ENCODE measurements around the gene SLC6A6. TPM values are rescaled to one million over a fixed set of nuclear protein-coding genes. Genes with fewer than 3 reads are reported as not detected.
A peak's percentile ranks its signal among the peaks of the same experiment; 100 is the strongest.

The SLC6A6 gene
- polyA plus RNA-seq, 1 of the 3 experiments (the other 2 are of a cell fraction) = 19.1 TPM

DNA sequence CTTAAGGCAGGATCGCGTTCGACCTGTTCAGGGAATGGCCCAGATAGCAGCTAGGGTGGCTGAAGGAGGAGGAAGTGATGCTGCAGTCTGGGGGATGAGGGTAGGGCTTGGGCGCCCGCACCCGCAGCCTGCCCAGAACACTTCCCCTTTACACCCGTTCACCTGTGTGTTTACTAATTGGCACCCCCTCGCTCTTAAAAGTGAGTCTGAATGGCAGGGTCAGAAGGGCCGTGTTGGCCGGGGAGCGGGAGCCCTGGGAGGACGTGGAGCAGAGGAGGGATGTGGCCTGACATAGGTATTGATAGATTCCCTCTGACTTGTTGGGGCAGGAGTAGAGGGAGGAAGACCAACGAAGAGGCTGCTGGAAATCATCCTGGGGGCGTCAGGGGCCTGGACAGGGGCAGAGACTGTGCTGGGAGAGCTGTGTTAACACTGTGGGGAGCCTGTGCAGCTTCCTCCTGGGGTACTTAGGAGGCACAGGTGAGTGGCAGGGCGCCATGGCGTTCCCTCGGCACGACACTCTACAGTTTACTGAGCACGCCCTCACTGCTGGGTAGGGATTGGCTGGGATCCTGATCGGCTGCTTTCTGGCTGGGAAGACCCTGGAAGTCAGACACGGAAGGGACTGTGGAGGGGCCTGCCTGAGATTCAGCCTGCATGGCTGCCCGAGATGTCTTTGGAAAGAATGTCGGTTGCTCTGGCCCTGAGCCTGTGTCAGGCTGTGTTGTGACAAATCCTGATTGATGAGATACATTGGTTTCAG is 51.7 kb downstream of the SLC6A6 start:
- peaks cover 17 to 24% of the 10 kb centered on the region in 2 experiments for H3K4me1 ChIP-seq (ENCODE audit: control insufficient read depth in 1 of 2, insufficient read depth in 2 of 2, low read depth in 1 of 2, low read length in 1 of 2)
- H3K9me2 ChIP-seq = no peaks in the 10 kb centered on the region
- no peaks in the 10 kb centered on the region for H3K27me3 ChIP-seq (ENCODE audit: insufficient read depth)
- H3K4me2 ChIP-seq = no peak overlapping the region
- no peak overlapping the region for H2AFZ ChIP-seq (ENCODE audit: low read depth)
- peak overlapping the region; percentile 16 to 97; a peak in 3 of 4 replicates for H3K27ac ChIP-seq (ENCODE audit: low read depth in 2 of 2, low read length in 1 of 2)
- ChIA-PET POLR2A (no interaction called here), CTCF (interaction anchor here (3.8 to 8.0 kb wide), 3 partner anchors 13 to 250 kb away, joined by 16 to 51 read pairs (median 34); no protein-coding TSS in a partner anchor)
- no peak for DNase-seq
- no peak overlapping the region for H3K9ac ChIP-seq
- H4K20me1 ChIP-seq (ENCODE audit: insufficient read depth) = no peaks in the 10 kb centered on the region; the same call in 1 of the 2 replicates
- no peaks in the 10 kb centered on the region for H3K79me2 ChIP-seq (ENCODE audit: insufficient read depth)
- peaks cover 27% of the 10 kb centered on the region for H3F3A ChIP-seq (replicated peaks; ENCODE audit: insufficient read depth)
- 85% methylated on average over 14 of the region's 23 CpGs for WGBS (ENCODE audit: low lambda C conversion rate)
- no peak overlapping the region for H3K4me3 ChIP-seq (ENCODE audit: low read depth in 2 of 2, low read length in 1 of 2)
- H3K36me3 ChIP-seq (replicated peaks in 1 of 2; ENCODE audit: control insufficient read depth in 1 of 2, insufficient read depth in 2 of 2, low read length in 1 of 2) = peaks cover 12 to 24% of the 10 kb centered on the region in 2 experiments
- H3K9me3 ChIP-seq = no peaks in the 10 kb centered on the region
- TF ChIP-seq RAD21 (IDR thresholded peaks at IDR 0.05; ENCODE audit: low read length) (no peak), JUND (IDR thresholded peaks at IDR 0.05) (no peak), MEF2A (IDR thresholded peaks at IDR 0.05; ENCODE audit: borderline replicate concordance, low read depth) (no peak), IRF3 (IDR thresholded peaks at IDR 0.05; ENCODE audit: low read depth, low read length) (no peak), GATA2 (CRISPR knock-in tag; IDR thresholded peaks at IDR 0.05) (no peak), ELF1 (IDR thresholded peaks at IDR 0.05) (no peak), EZH2phosphoT487 (IDR thresholded peaks at IDR 0.05; ENCODE audit: borderline replicate concordance, low read depth) (no peak), TEAD4 (IDR thresholded peaks at IDR 0.05; ENCODE audit: borderline replicate concordance, insufficient read depth) (no peak), EP300 (IDR thresholded peaks at IDR 0.05; ENCODE audit: borderline replicate concordance in 1 of 2, low read depth in 1 of 2, low read length in 1 of 2) (no peak), SIN3A (IDR thresholded peaks at IDR 0.05; ENCODE audit: borderline replicate concordance, low read depth, low read length) (no peak), YY1 (IDR thresholded peaks at IDR 0.05; ENCODE audit: low read depth) (no peak), RCOR1 (IDR thresholded peaks at IDR 0.05; ENCODE audit: low read length) (no peak), NRF1 (IDR thresholded peaks at IDR 0.05; ENCODE audit: low read depth, low read length) (no peak), FOXM1 (IDR thresholded peaks at IDR 0.05; ENCODE audit: low read depth) (no peak), RXRA (IDR thresholded peaks at IDR 0.05; ENCODE audit: borderline replicate concordance, low read depth) (no peak)
- TF ChIP-seq, protein P1, sequence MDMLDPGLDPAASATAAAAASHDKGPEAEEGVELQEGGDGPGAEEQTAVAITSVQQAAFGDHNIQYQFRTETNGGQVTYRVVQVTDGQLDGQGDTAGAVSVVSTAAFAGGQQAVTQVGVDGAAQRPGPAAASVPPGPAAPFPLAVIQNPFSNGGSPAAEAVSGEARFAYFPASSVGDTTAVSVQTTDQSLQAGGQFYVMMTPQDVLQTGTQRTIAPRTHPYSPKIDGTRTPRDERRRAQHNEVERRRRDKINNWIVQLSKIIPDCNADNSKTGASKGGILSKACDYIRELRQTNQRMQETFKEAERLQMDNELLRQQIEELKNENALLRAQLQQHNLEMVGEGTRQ (IDR thresholded peaks at IDR 0.05; ENCODE audit: borderline replicate concordance, low read depth, low read length) = no peak

All from SK-N-SH (cell line).